GM18517 (cell line): Measurements from ENCODE around the gene CDH2.

Experiments used
- ATAC-seq: cut with Tn5 transposase; IDR thresholded peaks from one replicate; pipeline ENCODE4 v1.9.1; 2021; ENCODE audit warnings: mild to moderate bottlenecking, moderate library complexity; ENCODE audit not compliant: unreplicated experiment

The CDH2 gene

GRCh38 chr18:28004606-28005005, 172.3 kb downstream of the CDH2 start:
- no peak for ATAC-seq

DNA sequence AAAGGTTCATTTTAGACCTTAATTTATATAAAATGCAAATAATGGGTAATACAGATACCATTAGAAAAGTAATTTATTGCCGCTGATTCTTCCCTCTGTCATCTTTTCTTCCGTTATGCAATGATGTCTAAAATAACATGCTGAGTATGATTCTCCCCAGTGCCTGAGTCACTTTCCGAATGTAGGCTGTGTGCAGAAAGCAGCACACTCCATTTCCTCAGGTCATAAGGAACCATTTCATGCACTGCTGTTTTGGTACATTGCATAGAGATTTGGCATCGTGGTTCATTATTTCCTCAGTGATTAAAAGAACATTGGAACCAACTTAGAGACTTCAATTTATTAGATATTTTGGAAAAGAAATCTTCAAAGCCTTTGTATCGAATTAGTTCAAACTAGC, 173.5 kb downstream of the CDH2 start:
- ATAC-seq, result no peak

DNA sequence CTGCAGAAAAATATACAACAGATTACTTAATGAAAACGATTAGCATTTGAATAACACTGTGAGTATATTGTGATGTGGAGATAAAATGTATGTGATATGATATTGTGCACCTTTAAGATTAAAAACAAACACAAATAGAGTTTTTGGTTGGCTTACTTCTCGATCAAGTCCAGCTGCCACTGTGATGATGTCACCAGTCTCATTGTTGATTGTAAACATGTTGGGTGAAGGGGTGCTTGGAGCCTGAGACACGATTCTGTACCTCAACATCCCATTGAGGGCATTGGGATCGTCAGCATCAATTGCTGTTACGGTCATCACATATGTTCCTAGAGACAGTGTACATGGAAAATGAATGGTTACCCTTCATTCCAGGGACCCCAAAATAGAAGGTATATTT, 174.1 kb downstream of the CDH2 start:
- ATAC-seq, result no peak

DNA sequence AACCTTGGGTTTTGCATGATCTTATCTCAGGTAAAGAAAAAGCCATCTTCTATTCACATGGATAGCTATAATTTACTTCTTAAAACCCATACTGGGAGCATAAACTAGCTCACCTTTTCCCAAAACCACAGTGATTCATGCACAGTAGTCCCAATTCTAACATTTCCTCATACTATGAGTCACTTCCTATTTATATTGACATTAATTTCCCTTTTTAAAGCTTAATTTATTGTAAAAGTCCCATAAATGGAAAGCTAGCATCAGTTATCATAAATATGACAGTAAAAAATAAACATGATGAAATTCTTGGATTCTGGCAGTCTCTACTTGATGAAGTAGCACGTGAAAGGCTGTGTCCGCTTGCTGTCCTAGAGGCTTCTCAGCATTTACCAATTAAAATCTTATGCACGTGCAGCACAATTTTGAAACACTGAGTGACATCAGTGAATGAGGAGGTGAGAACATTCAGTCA, 180.1 kb downstream of the CDH2 start:
- no peak for ATAC-seq

DNA sequence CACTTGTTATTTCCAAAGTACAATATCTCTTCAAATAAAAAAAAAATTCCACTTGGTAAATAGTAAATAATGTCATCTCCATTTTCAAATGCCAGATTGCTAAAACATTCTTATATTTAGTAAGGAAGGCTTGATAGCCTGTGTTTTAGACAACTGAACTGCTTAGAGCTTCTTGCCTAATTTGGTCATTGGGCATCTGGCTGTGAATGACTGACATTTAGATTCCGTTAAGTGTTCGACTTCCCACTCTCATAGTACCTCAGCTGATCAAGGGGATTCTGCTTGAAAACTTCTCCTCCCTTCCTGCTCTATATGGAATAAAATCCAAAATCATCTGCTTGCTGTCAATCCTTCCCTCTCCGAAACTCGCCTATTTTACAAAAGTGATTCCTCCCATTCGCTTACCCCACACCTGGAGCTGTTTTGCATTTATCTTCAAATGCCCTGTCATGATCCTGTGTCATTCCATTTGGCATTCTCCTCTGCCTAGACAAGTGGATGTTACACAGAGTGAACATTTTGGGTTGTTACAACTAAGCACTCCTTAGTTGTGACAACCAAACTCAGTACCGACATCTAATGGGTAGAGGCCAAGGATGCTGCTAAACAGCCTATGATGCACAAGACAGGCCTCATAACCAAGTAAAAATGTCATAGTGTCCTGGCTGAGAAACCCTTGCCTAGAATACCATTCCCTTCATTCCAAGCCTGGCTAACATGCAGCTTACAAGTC, 181.0 kb downstream of the CDH2 start:
- ATAC-seq, result no peak

DNA sequence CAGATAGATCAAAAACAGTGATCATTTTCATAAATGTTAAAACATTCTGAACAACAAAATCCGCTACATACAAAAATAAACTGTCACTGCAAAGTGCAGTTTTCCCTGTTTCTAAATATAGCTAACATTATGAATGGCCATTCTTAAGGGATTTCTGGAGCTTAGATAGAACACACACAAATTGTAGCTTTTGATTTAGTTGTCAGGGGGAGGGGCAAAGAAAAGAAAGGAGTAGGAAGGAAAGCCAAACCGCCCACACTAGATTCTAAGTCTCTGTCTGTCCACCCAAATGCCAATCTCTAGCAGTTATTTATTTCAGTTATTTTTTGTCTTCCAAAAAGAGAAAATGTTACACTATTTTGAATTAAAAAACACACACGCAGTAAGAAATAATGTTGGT, 182.4 kb downstream of the CDH2 start:
- ATAC-seq, result no peak

- ATAC-seq, result no peak
Observed at GRCh38 chr18:27991391-27991790, 185.5 kb downstream of the CDH2 start.

DNA sequence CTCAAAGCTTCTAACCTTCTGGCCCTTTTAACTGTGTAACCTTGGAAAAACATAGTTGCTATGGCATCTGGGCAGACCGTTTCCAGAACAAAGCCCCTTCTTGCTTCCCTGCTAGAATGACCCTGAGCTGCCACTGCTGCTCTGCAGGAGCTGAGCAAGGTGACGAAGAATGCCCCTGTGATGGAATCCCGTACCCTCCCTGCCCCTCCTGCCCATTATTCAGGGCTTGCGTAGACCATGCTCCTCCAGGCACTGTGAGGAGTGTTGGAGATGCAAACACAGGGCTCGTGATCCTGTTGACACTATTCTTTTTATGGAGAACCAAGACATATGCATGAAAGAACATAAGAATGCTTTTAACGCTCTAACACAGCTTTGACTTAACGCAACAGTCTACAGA, 191.1 kb downstream of the CDH2 start:
- no peak for ATAC-seq

GRCh38 chr18:27983780-27984179, 193.2 kb downstream of the CDH2 start:
- ATAC-seq, result no peak

DNA sequence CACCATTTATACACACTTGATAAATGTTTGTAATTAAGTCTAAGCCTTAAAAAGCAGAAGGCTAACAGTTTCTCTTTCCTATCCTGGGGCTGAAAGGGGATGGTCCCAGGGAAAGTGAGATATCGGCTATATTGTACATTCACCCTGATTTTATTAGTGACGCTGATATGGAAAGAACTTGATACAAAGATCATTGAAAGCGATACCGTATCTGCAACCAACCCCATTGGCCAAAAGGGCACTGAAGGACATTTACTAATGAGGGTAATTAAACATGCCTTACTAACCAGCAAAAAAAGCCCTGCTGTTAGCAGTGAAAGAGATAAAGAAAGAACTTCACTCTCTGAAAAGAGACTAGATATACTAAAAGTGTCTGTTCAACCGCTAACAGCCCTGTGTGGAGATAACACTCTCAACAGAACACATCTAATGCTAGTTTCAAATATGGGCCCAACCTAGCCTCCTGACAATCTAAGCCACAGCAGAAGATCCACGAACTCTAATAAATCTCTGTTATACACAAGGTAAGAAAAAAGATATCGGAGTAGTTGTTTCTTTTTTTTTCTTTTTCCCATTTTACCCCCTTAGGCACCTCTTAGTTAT, 200.0 kb downstream of the CDH2 start:
- no peak for ATAC-seq

DNA sequence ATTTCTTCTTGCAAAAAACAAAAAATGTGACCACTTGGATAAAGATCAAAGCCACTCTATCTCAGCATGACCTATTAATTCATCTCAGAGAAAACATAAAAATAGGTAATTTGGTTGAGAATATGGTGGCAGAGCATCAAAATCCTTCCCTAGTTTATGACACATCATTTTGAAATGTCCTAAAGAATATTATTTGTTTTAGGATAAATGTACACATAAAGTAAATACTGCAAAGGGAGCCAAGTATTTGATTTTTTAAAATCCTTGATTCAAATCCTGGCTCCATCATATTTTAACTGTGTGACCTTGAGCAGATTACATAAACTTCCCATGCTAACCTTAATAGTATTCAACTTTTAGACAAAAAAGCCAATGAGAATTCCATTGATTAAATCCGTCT, 206.6 kb downstream of the CDH2 start:
- ATAC-seq, result no peak

DNA sequence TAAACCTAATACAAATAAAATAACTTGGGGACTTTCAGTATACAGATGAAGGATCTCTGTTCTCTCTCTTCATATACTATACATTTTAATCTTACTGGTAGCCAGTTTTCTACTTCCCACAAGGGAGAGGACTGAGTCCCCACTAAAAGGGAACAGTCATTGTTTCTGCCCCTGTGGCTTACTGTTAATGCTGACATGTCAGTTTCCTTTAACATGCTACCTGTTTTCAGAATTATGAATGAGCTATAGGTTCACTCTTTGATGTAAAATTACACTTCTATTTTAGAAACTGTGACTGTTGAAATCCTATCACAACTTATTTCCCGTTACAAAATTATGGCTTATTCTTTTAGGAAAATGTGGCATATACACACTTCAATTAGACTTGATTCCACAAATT, 207.7 kb downstream of the CDH2 start:
- no peak for ATAC-seq

- no peak for ATAC-seq
Observed at GRCh38 chr18:27967913-27968824, 208.8 kb downstream of the CDH2 start.

- ATAC-seq, result no peak
Observed at GRCh38 chr18:27966881-27967280, 210.0 kb downstream of the CDH2 start.

GRCh38 chr18:27964811-27965210, 212.1 kb downstream of the CDH2 start:
- ATAC-seq, result no peak

- no peak for ATAC-seq
Observed at GRCh38 chr18:27959101-27959500, 217.8 kb downstream of the CDH2 start.

- no peak for ATAC-seq
Observed at GRCh38 chr18:27956001-27956640, 220.8 kb downstream of the CDH2 start.

DNA sequence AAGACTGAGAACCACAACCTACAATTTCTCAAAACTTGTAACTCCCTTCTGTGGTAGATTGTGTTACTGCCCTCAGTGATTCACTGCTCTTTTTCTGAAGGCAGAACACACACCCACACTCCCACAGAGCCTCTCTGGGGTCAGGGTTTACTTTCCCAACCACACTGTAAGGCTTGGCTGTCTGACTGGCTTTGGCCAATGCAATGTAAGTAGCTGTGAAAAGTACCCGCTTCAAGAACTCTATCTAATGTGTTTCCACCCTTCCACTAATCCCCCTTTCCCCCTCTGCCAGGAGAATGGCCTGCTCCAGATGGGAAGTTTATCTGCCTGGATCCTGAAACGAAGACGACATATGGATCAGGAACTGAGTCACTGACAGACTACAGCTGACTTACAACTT, 222.7 kb downstream of the CDH2 start:
- no peak for ATAC-seq

- ATAC-seq, result no peak
Observed at GRCh38 chr18:27952741-27953140, 224.2 kb downstream of the CDH2 start.

DNA sequence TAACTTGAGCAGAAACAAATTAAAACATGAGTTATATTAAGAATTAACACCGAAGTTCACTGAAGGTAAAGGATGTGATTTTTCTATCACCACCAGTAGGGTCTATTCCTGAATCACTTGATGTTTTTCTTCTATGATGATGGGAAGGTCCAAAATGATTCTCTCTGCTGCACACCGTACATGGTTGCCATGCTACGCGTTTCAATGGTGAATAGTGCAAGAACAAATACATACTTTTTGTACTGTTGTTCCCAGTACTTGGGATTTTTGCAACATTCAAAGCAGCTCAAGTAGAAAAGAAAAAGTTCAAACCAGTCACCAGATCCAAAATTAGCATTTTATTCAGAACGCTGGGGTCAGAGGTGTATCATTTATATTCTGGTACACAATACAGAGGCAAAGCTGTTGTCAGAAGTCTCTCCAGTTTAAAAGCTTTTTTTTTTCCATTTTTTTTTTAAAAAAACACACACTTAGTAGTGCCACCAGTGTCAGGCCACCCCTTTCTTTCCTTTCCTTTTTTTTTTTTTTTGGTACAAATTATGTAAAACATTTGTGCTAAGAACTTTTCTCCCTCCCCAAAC, 226.2 kb downstream of the CDH2 start:
- ATAC-seq, result no peak

DNA sequence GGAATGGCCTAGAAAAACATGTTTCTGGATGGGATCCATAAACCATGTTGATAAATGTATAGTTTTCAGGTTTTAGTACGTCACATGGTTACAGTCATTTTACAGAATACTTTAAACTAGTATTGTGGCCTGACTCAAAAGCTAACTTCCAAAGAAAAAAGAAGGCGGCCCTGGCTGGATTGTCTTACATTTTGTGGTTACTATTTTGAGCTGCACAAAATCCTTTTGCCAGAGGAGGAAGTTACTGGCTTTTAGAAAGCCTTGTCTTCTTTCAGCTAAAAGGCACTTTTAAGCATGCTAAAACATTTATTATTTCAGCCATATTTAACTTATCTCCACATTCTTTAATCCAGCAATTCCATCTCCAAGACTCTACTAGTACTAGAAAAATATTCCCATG, 227.9 kb downstream of the CDH2 start:
- ATAC-seq, result no peak
